CD14-positive monocyte (primary cell): ENCODE measurements around the gene MAIP1. TPM values are rescaled to one million over a fixed set of nuclear protein-coding genes. Genes with fewer than 3 reads are reported as not detected.

Experiments used
- DNase-seq, 3 donors: peaks; one replicate each; pipeline ENCODE4 v3.0.0-alpha.2; 2011 to 2022
- H2AFZ ChIP-seq: 2 replicates; pipeline ENCODE4 v1.6.0; 2012; ENCODE audit warnings: mild to moderate bottlenecking, low read depth, low read length, inconsistent platforms; ENCODE audit not compliant: insufficient read depth, poor library complexity, severe bottlenecking
- H3K27ac ChIP-seq, 2 donors: 1 replicate in 1 of 2; 2 replicates in 1 of 2; pipeline ENCODE4 v1.5.1; 2012 to 2013; ENCODE audit warnings: low read length in 2 of 2, control low read depth in 1 of 2, inconsistent platforms in 1 of 2, low read depth in 1 of 2, mild to moderate bottlenecking in 1 of 2
- H3K27me3 ChIP-seq, 2 donors: one replicate each; pipeline versions ENCODE4 v1.6.0 to v1.6.1; 2011 to 2013; ENCODE audit warnings: low read length in 2 of 2; ENCODE audit not compliant: control insufficient read depth in 2 of 2, insufficient read depth in 2 of 2
- H3K36me3 ChIP-seq, 2 donors: replicated peaks in 1 of 2; 1 replicate in 1 of 2; 2 replicates in 1 of 2; pipeline versions ENCODE4 v1.5.1 to v1.6.1; 2012 to 2013; ENCODE audit warnings: low read length in 2 of 2, control low read depth in 1 of 2, inconsistent platforms in 1 of 2, mild to moderate bottlenecking in 1 of 2; ENCODE audit not compliant: insufficient read depth in 2 of 2, control insufficient read depth in 1 of 2
- H3K4me1 ChIP-seq, 2 donors: 1 replicate in 1 of 2; 2 replicates in 1 of 2; pipeline versions ENCODE4 v1.5.1 to v1.6.1; 2012 to 2013; ENCODE audit warnings: low read length in 2 of 2, control low read depth in 1 of 2, inconsistent platforms in 1 of 2, mild to moderate bottlenecking in 1 of 2, moderate library complexity in 1 of 2; ENCODE audit not compliant: insufficient read depth in 2 of 2, control insufficient read depth in 1 of 2
- H3K4me2 ChIP-seq: replicated peaks from 2 replicates; pipeline ENCODE3; 2012; ENCODE audit warnings: low read length, moderate library complexity, mild to moderate bottlenecking; ENCODE audit not compliant: poor library complexity, severe bottlenecking; ENCODE audit errors: extremely low read depth
- H3K4me3 ChIP-seq, 3 experiments: fragments of 200-600 bp in 1 of 3; sonication (generic) in 1 of 3; replicated peaks in 1 of 3; 1 replicate in 2 of 3; 2 replicates in 1 of 3; pipeline ENCODE4 v1.5.1; 2011 to 2013; ENCODE audit warnings: low read length in 3 of 3, mild to moderate bottlenecking in 3 of 3, control low read depth in 2 of 3, low read depth in 2 of 3, inconsistent platforms in 1 of 3, moderate library complexity in 1 of 3
- H3K79me2 ChIP-seq: 2 replicates; pipeline ENCODE4 v1.6.0; 2012; ENCODE audit warnings: mild to moderate bottlenecking, control low read depth, inconsistent platforms, low read length, moderate library complexity; ENCODE audit not compliant: insufficient read depth
- H3K9ac ChIP-seq: 2 replicates; pipeline ENCODE4 v1.6.0; 2017; ENCODE audit warnings: low read length, mild to moderate bottlenecking; ENCODE audit not compliant: insufficient read depth, poor library complexity, severe bottlenecking
- H3K9me3 ChIP-seq, 2 donors: replicated peaks in 1 of 2; 1 replicate in 1 of 2; 2 replicates in 1 of 2; pipeline versions ENCODE4 v1.5.1 to v1.6.1; 2012 to 2013; ENCODE audit warnings: low read length in 2 of 2, control low read depth in 1 of 2; ENCODE audit not compliant: control insufficient read depth in 1 of 2, insufficient read depth in 1 of 2
- H4K20me1 ChIP-seq: 2 replicates; pipeline ENCODE4 v1.6.0; 2012; ENCODE audit warnings: mild to moderate bottlenecking, low read length, control low read depth, moderate library complexity; ENCODE audit not compliant: insufficient read depth
- H3K27ac Mint-ChIP-seq, 7 donors: one replicate each; pipeline ENCODE4 v1.8.0; 2020; ENCODE audit warnings: mild to moderate bottlenecking in 7 of 7, mixed read lengths in 7 of 7, moderate library complexity in 6 of 7, inconsistent platforms in 2 of 7
- H3K27me3 Mint-ChIP-seq, 3 donors: one replicate each; pipeline ENCODE4 v1.8.0; 2021 to 2022; ENCODE audit warnings: low read depth in 3 of 3, mild to moderate bottlenecking in 3 of 3, mixed read lengths in 3 of 3, moderate library complexity in 3 of 3, inconsistent platforms in 1 of 3
- H3K36me3 Mint-ChIP-seq, 2 donors: one replicate each; pipeline ENCODE4 v1.8.0; 2020; ENCODE audit warnings: mixed read lengths in 2 of 2, inconsistent platforms in 1 of 2, mild to moderate bottlenecking in 1 of 2
- H3K4me1 Mint-ChIP-seq: one replicate; pipeline ENCODE4 v1.8.0; 2020; ENCODE audit warnings: mild to moderate bottlenecking, mixed read lengths
- H3K4me3 Mint-ChIP-seq, 2 donors: one replicate each; pipeline ENCODE4 v1.8.0; 2020; ENCODE audit warnings: mild to moderate bottlenecking in 2 of 2, mixed read lengths in 2 of 2, moderate library complexity in 1 of 2
- H3K9me3 Mint-ChIP-seq, 7 donors: one replicate each; pipeline ENCODE4 v1.8.0; 2020 to 2022; ENCODE audit warnings: mixed read lengths in 7 of 7, mild to moderate bottlenecking in 6 of 7, moderate library complexity in 6 of 7, inconsistent platforms in 2 of 7
- WGBS: methylation state at CpG from one replicate; pipeline ENCODE4 v1.1.5; 2013; ENCODE audit warnings: missing lambda C conversion rate; ENCODE audit not compliant: insufficient coverage; 5-methylcytosine and 5-hydroxymethylcytosine counted together
- intact Hi-C, 2 donors: fragments of 100-400 bp; cut with micrococcal nuclease; formaldehyde crosslinking; loops; one replicate each; pipeline versions ENCODE4 v1.15.0 to v1.15.1; 2023
- polyA plus RNA-seq, 3 donors: library from polyadenylated mRNA; depleted of rRNA in 1 of 3; unstranded in 2 of 3; stranded (reverse) in 1 of 3; fragments of 300-500 nt in 2 of 3; fragments of >200 nt in 1 of 3; fragmentation: Illumina TruSeq in 2 of 3; gene quantifications; 1 replicate in 2 of 3; 2 replicates in 1 of 3; pipeline ENCODE4 v1.2.3, GENCODE V29; 2012 to 2021
- TF ChIP-seq, protein P1 (sequence below): fragments of 200-600 bp; IDR thresholded peaks from one replicate; pipeline ENCODE4 v1.8.0; 2022; ENCODE audit warnings: antibody characterized with exemption, mild to moderate bottlenecking

The MAIP1 gene
- polyA plus RNA-seq, 3 donors, result 2.6 to 13.3 (median 7.6) TPM

GRCh38 chr2:199991691-199992090 lies 36.3 kb downstream of the MAIP1 start:
- Histone ChIP-seq H3K4me3 (no peak overlapping the region), H3K27me3 (no peaks in the 10 kb centered on the region), H3K9ac (no peak overlapping the region), H3K9me3 (no peaks in the 10 kb centered on the region), H3K36me3 (no peaks in the 10 kb centered on the region), H3K27ac (no peak overlapping the region), H3K4me1 (no peaks in the 10 kb centered on the region), H3K79me2 (no peaks in the 10 kb centered on the region), H2AFZ (no peak overlapping the region), H4K20me1 (no peaks in the 10 kb centered on the region), H3K4me2 (no peak overlapping the region)
- DNase-seq, result no peak
- Mint-ChIP-seq H3K4me3 (no peak overlapping the region), H3K27me3 (no peaks in the 10 kb centered on the region), H3K9me3 (no peaks in the 10 kb centered on the region), H3K4me1 (peaks cover 3% of the 10 kb centered on the region), H3K36me3 (no peaks in the 10 kb centered on the region), H3K27ac (no peak overlapping the region)
- WGBS, result no CpG with 5 or more reads among the region's 2 CpGs
- TF ChIP-seq, protein P1, sequence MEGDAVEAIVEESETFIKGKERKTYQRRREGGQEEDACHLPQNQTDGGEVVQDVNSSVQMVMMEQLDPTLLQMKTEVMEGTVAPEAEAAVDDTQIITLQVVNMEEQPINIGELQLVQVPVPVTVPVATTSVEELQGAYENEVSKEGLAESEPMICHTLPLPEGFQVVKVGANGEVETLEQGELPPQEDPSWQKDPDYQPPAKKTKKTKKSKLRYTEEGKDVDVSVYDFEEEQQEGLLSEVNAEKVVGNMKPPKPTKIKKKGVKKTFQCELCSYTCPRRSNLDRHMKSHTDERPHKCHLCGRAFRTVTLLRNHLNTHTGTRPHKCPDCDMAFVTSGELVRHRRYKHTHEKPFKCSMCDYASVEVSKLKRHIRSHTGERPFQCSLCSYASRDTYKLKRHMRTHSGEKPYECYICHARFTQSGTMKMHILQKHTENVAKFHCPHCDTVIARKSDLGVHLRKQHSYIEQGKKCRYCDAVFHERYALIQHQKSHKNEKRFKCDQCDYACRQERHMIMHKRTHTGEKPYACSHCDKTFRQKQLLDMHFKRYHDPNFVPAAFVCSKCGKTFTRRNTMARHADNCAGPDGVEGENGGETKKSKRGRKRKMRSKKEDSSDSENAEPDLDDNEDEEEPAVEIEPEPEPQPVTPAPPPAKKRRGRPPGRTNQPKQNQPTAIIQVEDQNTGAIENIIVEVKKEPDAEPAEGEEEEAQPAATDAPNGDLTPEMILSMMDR, result no peak
- intact Hi-C loops, result no loop called here

DNA sequence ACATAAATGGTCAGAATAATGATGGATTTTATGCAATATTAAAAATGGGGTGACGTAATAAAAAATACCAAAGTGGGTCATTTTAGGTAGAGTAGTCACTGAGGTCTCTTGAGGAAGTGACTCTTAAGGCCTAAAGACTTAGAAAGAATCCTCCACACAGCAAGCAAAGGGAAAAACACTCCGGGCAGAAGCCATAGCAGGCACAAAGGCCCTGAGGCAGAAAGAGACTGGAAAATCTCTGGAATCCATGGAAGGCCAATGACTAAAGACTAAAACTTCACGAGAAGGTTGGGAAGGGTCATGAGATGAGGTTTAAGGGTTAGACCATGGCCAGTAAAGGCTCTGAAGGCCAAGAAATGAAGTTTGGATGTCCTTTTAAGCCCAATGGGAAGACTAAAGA lies 36.9 kb downstream of the MAIP1 start:
- no peaks in the 10 kb centered on the region for H3K9me3 Mint-ChIP-seq
- Histone ChIP-seq H3K36me3 (no peaks in the 10 kb centered on the region), H3K9ac (no peak overlapping the region), H3K4me1 (no peaks in the 10 kb centered on the region), H3K27ac (no peak overlapping the region), H3K4me3 (no peak overlapping the region), H3K9me3 (no peaks in the 10 kb centered on the region), H4K20me1 (no peaks in the 10 kb centered on the region), H3K4me2 (no peak overlapping the region), H3K27me3 (no peaks in the 10 kb centered on the region), H2AFZ (no peak overlapping the region), H3K79me2 (no peaks in the 10 kb centered on the region)
- no peaks in the 10 kb centered on the region for H3K27me3 Mint-ChIP-seq
- TF ChIP-seq, protein P1, result no peak
- no peak overlapping the region for H3K27ac Mint-ChIP-seq
- H3K36me3 Mint-ChIP-seq, result no peaks in the 10 kb centered on the region
- intact Hi-C loops, result no loop called here
- 100% methylated on average over 2 of the region's 3 CpGs for WGBS
- H3K4me1 Mint-ChIP-seq, result peaks cover 3% of the 10 kb centered on the region
- DNase-seq, result no peak
- H3K4me3 Mint-ChIP-seq, result no peak overlapping the region
